Measurements from ENCODE around the gene DCN. TPM values are rescaled to one million over a fixed set of nuclear protein-coding genes. Genes with fewer than 3 reads are reported as not detected.
A peak's percentile ranks its signal among the peaks of the same experiment; 100 is the strongest.

The DCN gene
- polyA plus RNA-seq (2013, experiment 1 of 2), result 15.0 TPM
- 28.9 TPM for polyA plus RNA-seq (2013, experiment 2 of 2)

GRCh38 chr12:91182636-91183455 is at the start of gene DCN:
DCN (minus strand) TSS chr12:91182817; CDS start chr12:91178552, 4,265 bp downstream.
- Histone ChIP-seq H3K36me3 (ENCODE audit: control insufficient read depth, insufficient read depth, low read length) (no peaks in the 10 kb centered on the region), H3K4me1 (ENCODE audit: control insufficient read depth, insufficient read depth, low read length, poor library complexity, severe bottlenecking) (no peaks in the 10 kb centered on the region), H3K27ac (ENCODE audit: low read depth, low read length, severe bottlenecking) (no peak within 1 kb of the TSS), H3K4me3 (ENCODE audit: extremely low read depth, insufficient read depth, low read length, poor library complexity, severe bottlenecking) (no peak within 1 kb of the TSS), H3K9me3 (ENCODE audit: control insufficient read depth, low read length) (no peaks in the 10 kb centered on the region)
- 100% methylated on average over 1 of the region's 4 CpGs; no CpG with 5 or more reads in 1 of the 2 experiments for WGBS, 2 experiments (ENCODE audit: insufficient coverage in 2 of 2)

- Histone ChIP-seq H3K27ac (ENCODE audit: low read depth, low read length, severe bottlenecking) (no peak overlapping the region), H3K36me3 (ENCODE audit: control insufficient read depth, insufficient read depth, low read length) (no peaks in the 10 kb centered on the region), H3K4me3 (ENCODE audit: extremely low read depth, insufficient read depth, low read length, poor library complexity, severe bottlenecking) (no peak overlapping the region), H3K4me1 (ENCODE audit: control insufficient read depth, insufficient read depth, low read length, poor library complexity, severe bottlenecking) (no peaks in the 10 kb centered on the region), H3K9me3 (ENCODE audit: control insufficient read depth, low read length) (no peaks in the 10 kb centered on the region)
These were observed 48.2 kb upstream of the DCN start for GRCh38 chr12:91230841-91231240.

- Histone ChIP-seq H3K9me3 (ENCODE audit: control insufficient read depth, low read length) (no peaks in the 10 kb centered on the region), H3K36me3 (ENCODE audit: control insufficient read depth, insufficient read depth, low read length) (no peaks in the 10 kb centered on the region), H3K4me3 (ENCODE audit: extremely low read depth, insufficient read depth, low read length, poor library complexity, severe bottlenecking) (no peak overlapping the region), H3K4me1 (ENCODE audit: control insufficient read depth, insufficient read depth, low read length, poor library complexity, severe bottlenecking) (no peaks in the 10 kb centered on the region), H3K27ac (ENCODE audit: low read depth, low read length, severe bottlenecking) (no peak overlapping the region)
- no CpG with 5 or more reads among the region's 1 CpG for WGBS, 2 experiments (ENCODE audit: insufficient coverage in 2 of 2)
These were observed 44.3 kb upstream of the DCN start for GRCh38 chr12:91226951-91227350.

- H3K9me3 ChIP-seq (ENCODE audit: control insufficient read depth, low read length), result no peaks in the 10 kb centered on the region
- 100% methylated on average over 1 of the region's 1 CpG; no CpG with 5 or more reads in 1 of the 2 experiments for WGBS, 2 experiments (ENCODE audit: insufficient coverage in 2 of 2)
- no peaks in the 10 kb centered on the region for H3K36me3 ChIP-seq (ENCODE audit: control insufficient read depth, insufficient read depth, low read length)
- no peaks in the 10 kb centered on the region for H3K4me1 ChIP-seq (ENCODE audit: control insufficient read depth, insufficient read depth, low read length, poor library complexity, severe bottlenecking)
- no peak overlapping the region for H3K4me3 ChIP-seq (ENCODE audit: extremely low read depth, insufficient read depth, low read length, poor library complexity, severe bottlenecking)
- no peak overlapping the region for H3K27ac ChIP-seq (ENCODE audit: low read depth, low read length, severe bottlenecking)
These were observed 42.7 kb upstream of the DCN start for GRCh38 chr12:91225316-91225715.

- Histone ChIP-seq H3K4me3 (ENCODE audit: extremely low read depth, insufficient read depth, low read length, poor library complexity, severe bottlenecking) (no peak overlapping the region), H3K4me1 (ENCODE audit: control insufficient read depth, insufficient read depth, low read length, poor library complexity, severe bottlenecking) (no peaks in the 10 kb centered on the region), H3K9me3 (ENCODE audit: control insufficient read depth, low read length) (no peaks in the 10 kb centered on the region), H3K27ac (ENCODE audit: low read depth, low read length, severe bottlenecking) (no peak overlapping the region), H3K36me3 (ENCODE audit: control insufficient read depth, insufficient read depth, low read length) (no peaks in the 10 kb centered on the region)
- no CpG with 5 or more reads among the region's 1 CpG for WGBS, 2 experiments (ENCODE audit: insufficient coverage in 2 of 2)
These were observed 41.8 kb upstream of the DCN start for GRCh38 chr12:91224401-91224800.

- H3K4me1 ChIP-seq (ENCODE audit: control insufficient read depth, insufficient read depth, low read length, poor library complexity, severe bottlenecking), result no peaks in the 10 kb centered on the region
- H3K9me3 ChIP-seq (ENCODE audit: control insufficient read depth, low read length), result no peaks in the 10 kb centered on the region
- peak overlapping the region; percentile 69 for H3K27ac ChIP-seq (ENCODE audit: low read depth, low read length, severe bottlenecking)
- 60 to 90% methylated on average over 1 to 2 of the region's 3 CpGs for WGBS, 2 experiments (ENCODE audit: insufficient coverage in 2 of 2)
- no peaks in the 10 kb centered on the region for H3K36me3 ChIP-seq (ENCODE audit: control insufficient read depth, insufficient read depth, low read length)
- H3K4me3 ChIP-seq (ENCODE audit: extremely low read depth, insufficient read depth, low read length, poor library complexity, severe bottlenecking), result no peak overlapping the region
These were observed 40.1 kb upstream of the DCN start for GRCh38 chr12:91222746-91223145.

- no peaks in the 10 kb centered on the region for H3K9me3 ChIP-seq (ENCODE audit: control insufficient read depth, low read length)
- H3K36me3 ChIP-seq (ENCODE audit: control insufficient read depth, insufficient read depth, low read length), result no peaks in the 10 kb centered on the region
- WGBS, 2 experiments (ENCODE audit: insufficient coverage in 2 of 2), result no CpG with 5 or more reads among the region's 1 CpG
- H3K4me3 ChIP-seq (ENCODE audit: extremely low read depth, insufficient read depth, low read length, poor library complexity, severe bottlenecking), result no peak overlapping the region
- H3K4me1 ChIP-seq (ENCODE audit: control insufficient read depth, insufficient read depth, low read length, poor library complexity, severe bottlenecking), result no peaks in the 10 kb centered on the region
- H3K27ac ChIP-seq (ENCODE audit: low read depth, low read length, severe bottlenecking), result no peak overlapping the region
These were observed 37.3 kb upstream of the DCN start for GRCh38 chr12:91219919-91220318.

GRCh38 chr12:91219511-91219910 is 36.9 kb upstream of the DCN start:
- H3K27ac ChIP-seq (ENCODE audit: low read depth, low read length, severe bottlenecking), result no peak overlapping the region
- no peak overlapping the region for H3K4me3 ChIP-seq (ENCODE audit: extremely low read depth, insufficient read depth, low read length, poor library complexity, severe bottlenecking)
- no peaks in the 10 kb centered on the region for H3K4me1 ChIP-seq (ENCODE audit: control insufficient read depth, insufficient read depth, low read length, poor library complexity, severe bottlenecking)

GRCh38 chr12:91216871-91217270 is 34.3 kb upstream of the DCN start:
- H3K4me1 ChIP-seq (ENCODE audit: control insufficient read depth, insufficient read depth, low read length, poor library complexity, severe bottlenecking), result no peaks in the 10 kb centered on the region
- WGBS, 2 experiments (ENCODE audit: insufficient coverage in 2 of 2), result 86 to 95% methylated on average over 2 of the region's 2 CpGs
- H3K27ac ChIP-seq (ENCODE audit: low read depth, low read length, severe bottlenecking), result no peak overlapping the region
- H3K9me3 ChIP-seq (ENCODE audit: control insufficient read depth, low read length), result no peaks in the 10 kb centered on the region
- H3K4me3 ChIP-seq (ENCODE audit: extremely low read depth, insufficient read depth, low read length, poor library complexity, severe bottlenecking), result no peak overlapping the region
- no peaks in the 10 kb centered on the region for H3K36me3 ChIP-seq (ENCODE audit: control insufficient read depth, insufficient read depth, low read length)

More at GRCh38 chr12:91219511-91219910, 36.9 kb upstream of the DCN start:
- H3K9me3 ChIP-seq (ENCODE audit: control insufficient read depth, low read length), result no peaks in the 10 kb centered on the region
- no peaks in the 10 kb centered on the region for H3K36me3 ChIP-seq (ENCODE audit: control insufficient read depth, insufficient read depth, low read length)

- WGBS, 2 experiments (ENCODE audit: insufficient coverage in 2 of 2), result 80% methylated on average over 2 of the region's 3 CpGs; no CpG with 5 or more reads in 1 of the 2 experiments
- H3K9me3 ChIP-seq (ENCODE audit: control insufficient read depth, low read length), result no peaks in the 10 kb centered on the region
- H3K27ac ChIP-seq (ENCODE audit: low read depth, low read length, severe bottlenecking), result no peak overlapping the region
- H3K4me1 ChIP-seq (ENCODE audit: control insufficient read depth, insufficient read depth, low read length, poor library complexity, severe bottlenecking), result no peaks in the 10 kb centered on the region
- no peak overlapping the region for H3K4me3 ChIP-seq (ENCODE audit: extremely low read depth, insufficient read depth, low read length, poor library complexity, severe bottlenecking)
- no peaks in the 10 kb centered on the region for H3K36me3 ChIP-seq (ENCODE audit: control insufficient read depth, insufficient read depth, low read length)
These were observed 33.4 kb upstream of the DCN start for GRCh38 chr12:91215940-91216454.

GRCh38 chr12:91211866-91212265 is 29.2 kb upstream of the DCN start:
- Histone ChIP-seq H3K4me3 (ENCODE audit: extremely low read depth, insufficient read depth, low read length, poor library complexity, severe bottlenecking) (no peak overlapping the region), H3K9me3 (ENCODE audit: control insufficient read depth, low read length) (peaks cover 4% of the 10 kb centered on the region), H3K4me1 (ENCODE audit: control insufficient read depth, insufficient read depth, low read length, poor library complexity, severe bottlenecking) (no peaks in the 10 kb centered on the region), H3K27ac (ENCODE audit: low read depth, low read length, severe bottlenecking) (no peak overlapping the region), H3K36me3 (ENCODE audit: control insufficient read depth, insufficient read depth, low read length) (no peaks in the 10 kb centered on the region)
- WGBS, 2 experiments (ENCODE audit: insufficient coverage in 2 of 2), result no CpG with 5 or more reads among the region's 1 CpG

Data from mesodermal cell (in vitro differentiated cells).